HG03280 (cell line): ENCODE results near the gene MASTL.

Experiments
- ATAC-seq: cut with Tn5 transposase; IDR thresholded peaks from one replicate; pipeline ENCODE4 v1.9.1; 2021; ENCODE audit warnings: mild to moderate bottlenecking, moderate library complexity; ENCODE audit not compliant: unreplicated experiment

MASTL gene

GRCh38 chr10:27225011-27225590 is 69.9 kb downstream of the MASTL start:
- no peak for ATAC-seq

- ATAC-seq, result no peak
Observed at GRCh38 chr10:27225642-27226257, 70.6 kb downstream of the MASTL start.

DNA sequence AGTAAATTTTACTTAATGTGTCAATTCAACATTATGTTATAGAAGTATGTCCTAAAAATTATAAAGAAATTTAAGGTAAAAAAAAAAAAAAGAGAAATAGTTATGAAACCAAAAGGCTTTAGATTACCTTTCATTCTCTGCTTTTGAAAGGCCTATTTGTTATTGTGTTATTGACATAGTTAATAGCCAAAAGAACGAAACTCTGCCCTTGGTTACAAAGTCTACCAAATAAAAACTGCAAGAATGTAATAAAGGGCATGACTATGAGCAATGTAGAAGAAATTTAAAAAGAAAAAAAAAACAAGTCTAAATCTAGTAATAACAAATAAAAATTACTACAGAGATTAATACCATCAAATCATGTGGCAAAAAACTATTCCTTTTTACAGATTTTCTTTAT is 74.9 kb downstream of the MASTL start:
- ATAC-seq, result no peak

DNA sequence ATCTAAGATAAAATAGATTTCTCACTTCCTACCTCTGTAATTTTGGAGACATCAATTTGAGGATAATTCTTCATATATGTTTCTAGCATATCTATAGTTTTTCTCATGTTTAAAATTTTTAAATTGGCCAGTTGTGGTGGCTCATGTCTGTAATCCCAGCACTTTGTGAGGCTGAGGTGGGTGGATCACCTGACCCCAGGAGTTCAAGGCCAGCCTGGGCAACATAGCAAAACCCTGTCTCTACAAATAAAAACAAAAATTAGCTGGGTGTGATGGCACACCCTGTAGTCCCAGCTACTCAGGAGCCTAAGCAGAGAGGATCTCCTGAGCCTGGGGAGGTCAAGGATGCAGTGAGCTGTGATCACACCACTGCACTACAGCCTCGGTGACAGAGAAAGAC is 80.6 kb downstream of the MASTL start:
- ATAC-seq, result no peak
